Skeletal muscle tissue (tissue), 4 donors: Measurements from ENCODE around the gene ZNF280B. TPM values are rescaled to one million over a fixed set of nuclear protein-coding genes. Genes with fewer than 3 reads are reported as not detected.

ENCODE experiments used
- H3K27ac ChIP-seq: one replicate; pipeline ENCODE4 v1.7.0; 2013; ENCODE audit warnings: mild to moderate bottlenecking, low read depth, low read length, inconsistent platforms
- H3K27me3 ChIP-seq, 3 donors: one replicate each; pipeline ENCODE4 v1.7.0; 2013; ENCODE audit warnings: low read length in 3 of 3; ENCODE audit not compliant: control insufficient read depth in 3 of 3, insufficient read depth in 3 of 3
- H3K36me3 ChIP-seq, 3 donors: one replicate each; pipeline ENCODE4 v1.7.0; 2013; ENCODE audit warnings: low read length in 3 of 3; ENCODE audit not compliant: control insufficient read depth in 3 of 3, insufficient read depth in 3 of 3
- H3K4me1 ChIP-seq, 3 donors: one replicate each; pipeline ENCODE4 v1.7.0; 2013; ENCODE audit warnings: low read length in 3 of 3, mild to moderate bottlenecking in 3 of 3; ENCODE audit not compliant: control insufficient read depth in 3 of 3, insufficient read depth in 3 of 3
- H3K4me3 ChIP-seq, 3 donors: one replicate each; pipeline ENCODE4 v1.7.0; 2013; ENCODE audit warnings: low read length in 3 of 3
- H3K9ac ChIP-seq, 3 donors: one replicate each; pipeline ENCODE4 v1.7.0; 2013; ENCODE audit warnings: low read length in 3 of 3, mild to moderate bottlenecking in 3 of 3, moderate library complexity in 2 of 3, low read depth in 1 of 3
- H3K9me3 ChIP-seq, 3 donors: one replicate each; pipeline ENCODE4 v1.7.0; 2013; ENCODE audit warnings: low read length in 3 of 3; ENCODE audit not compliant: control insufficient read depth in 3 of 3
- total RNA-seq: library from RNA; depleted of rRNA; stranded (reverse); fragments of >200 nt; gene quantifications from one replicate; pipeline ENCODE4 v1.2.3, GENCODE V29; 2014
- donor health status: Osteomylitis.

The ZNF280B gene
- total RNA-seq, 1 donor from 2014 or later, result 1.6 TPM

- Histone ChIP-seq H3K27me3 (peaks cover 2 to 25% (median 7%) of the 10 kb centered on the region in 3 donors), H3K4me3 (no peak overlapping the region)
Observed at GRCh38 chr22:22460635-22461034, 47.9 kb downstream of the ZNF280B start.

GRCh38 chr22:22460060-22460459 is 48.5 kb downstream of the ZNF280B start:
- no peaks in the 10 kb centered on the region for H3K36me3 ChIP-seq
- peaks cover 2 to 25% (median 7%) of the 10 kb centered on the region in 3 donors for H3K27me3 ChIP-seq
- H3K4me1 ChIP-seq, result no peaks in the 10 kb centered on the region

More at GRCh38 chr22:22460635-22461034, 47.9 kb downstream of the ZNF280B start:
- Histone ChIP-seq H3K27ac (no peak overlapping the region), H3K9ac (no peak overlapping the region), H3K9me3 (peaks cover 4 to 14% (median 13%) of the 10 kb centered on the region in 3 donors), H3K36me3 (no peaks in the 10 kb centered on the region), H3K4me1 (no peaks in the 10 kb centered on the region)

GRCh38 chr22:22458896-22459588 is 49.5 kb downstream of the ZNF280B start:
- Histone ChIP-seq H3K27ac (no peak overlapping the region), H3K9ac (no peak overlapping the region), H3K36me3 (no peaks in the 10 kb centered on the region), H3K27me3 (peaks cover 2 to 19% (median 7%) of the 10 kb centered on the region in 3 donors), H3K4me1 (no peaks in the 10 kb centered on the region), H3K4me3 (no peak overlapping the region), H3K9me3 (peaks cover 4 to 14% (median 13%) of the 10 kb centered on the region in 3 donors)

More at GRCh38 chr22:22460060-22460459, 48.5 kb downstream of the ZNF280B start:
- H3K4me3 ChIP-seq, result no peak overlapping the region
- H3K9me3 ChIP-seq, result peaks cover 4 to 14% (median 13%) of the 10 kb centered on the region in 3 donors
- no peak overlapping the region for H3K27ac ChIP-seq
- no peak overlapping the region for H3K9ac ChIP-seq

DNA sequence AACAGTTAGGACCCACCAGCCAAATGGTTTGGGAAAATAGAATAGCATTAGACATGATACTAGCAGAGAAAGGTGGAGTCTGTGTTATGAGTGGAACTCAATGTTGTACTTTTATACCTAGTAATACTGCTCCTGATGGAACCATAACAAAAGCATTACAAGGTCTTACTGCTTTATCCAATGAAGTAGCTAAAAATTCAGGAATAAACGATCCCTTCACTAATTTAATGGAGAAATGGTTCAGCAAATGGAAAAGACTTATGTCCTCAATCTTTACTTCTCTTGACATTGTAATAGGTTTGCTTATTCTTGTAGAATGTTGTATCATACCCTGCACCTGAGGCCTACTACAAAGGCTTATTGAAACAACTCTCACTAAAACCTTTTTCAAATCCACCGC is 50.2 kb downstream of the ZNF280B start:
- no peak overlapping the region for H3K27ac ChIP-seq
- H3K9me3 ChIP-seq, result peaks cover 4 to 14% (median 13%) of the 10 kb centered on the region in 3 donors
- H3K4me3 ChIP-seq, result no peak overlapping the region
- H3K4me1 ChIP-seq, result no peaks in the 10 kb centered on the region
- H3K9ac ChIP-seq, result no peak overlapping the region
- H3K27me3 ChIP-seq, result peaks cover 0 to 17% (median 7%) of the 10 kb centered on the region in 3 donors
- H3K36me3 ChIP-seq, result no peaks in the 10 kb centered on the region

- Histone ChIP-seq H3K4me3 (no peak overlapping the region), H3K36me3 (no peaks in the 10 kb centered on the region), H3K4me1 (no peaks in the 10 kb centered on the region), H3K27ac (no peak overlapping the region), H3K9me3 (peaks cover 4 to 11% (median 10%) of the 10 kb centered on the region in 3 donors), H3K9ac (no peak overlapping the region), H3K27me3 (peaks cover under 1 to 7% (median 5%) of the 10 kb centered on the region in 3 donors)
Observed at GRCh38 chr22:22454997-22455396, 53.5 kb downstream of the ZNF280B start.

DNA sequence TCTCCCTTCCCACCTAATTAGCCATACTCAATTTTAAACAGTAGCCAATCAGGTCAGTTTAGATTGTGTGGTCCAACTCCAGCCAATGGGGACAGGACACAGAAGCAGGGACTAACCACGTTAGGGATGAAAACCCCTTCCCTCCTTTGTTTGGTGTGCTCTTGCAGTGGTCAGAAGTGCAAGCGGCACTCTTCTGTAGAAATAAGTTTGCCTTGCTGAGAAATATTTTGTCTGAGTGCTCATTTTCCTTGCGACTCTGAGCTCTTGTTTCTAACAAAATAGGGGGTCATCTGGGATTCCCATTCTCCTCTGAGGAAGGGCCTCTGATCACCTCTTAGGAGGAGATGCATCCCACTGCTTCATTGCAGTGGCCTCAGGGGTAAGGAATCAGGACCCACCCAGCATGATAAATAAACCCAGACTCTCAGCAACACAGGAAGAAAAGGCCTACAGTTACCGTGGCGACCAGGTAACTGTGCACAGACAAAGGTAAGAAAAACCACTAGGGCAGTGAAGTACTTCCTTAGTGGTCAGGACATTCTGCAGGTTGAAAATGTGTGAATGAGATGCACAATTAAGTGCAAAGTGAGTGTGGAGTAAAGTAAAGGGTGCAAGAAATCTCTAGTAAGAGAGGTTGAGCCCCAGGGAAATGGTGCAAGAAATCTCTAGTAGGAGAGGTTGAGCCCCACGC is 55.4 kb downstream of the ZNF280B start:
- Histone ChIP-seq H3K9ac (no peak overlapping the region), H3K9me3 (peaks cover 0 to 7% (median 0%) of the 10 kb centered on the region in 3 donors), H3K27me3 (peaks cover 2 to 5% (median 3%) of the 10 kb centered on the region in 3 donors), H3K4me3 (no peak overlapping the region), H3K4me1 (no peaks in the 10 kb centered on the region), H3K27ac (no peak overlapping the region), H3K36me3 (no peaks in the 10 kb centered on the region)

DNA sequence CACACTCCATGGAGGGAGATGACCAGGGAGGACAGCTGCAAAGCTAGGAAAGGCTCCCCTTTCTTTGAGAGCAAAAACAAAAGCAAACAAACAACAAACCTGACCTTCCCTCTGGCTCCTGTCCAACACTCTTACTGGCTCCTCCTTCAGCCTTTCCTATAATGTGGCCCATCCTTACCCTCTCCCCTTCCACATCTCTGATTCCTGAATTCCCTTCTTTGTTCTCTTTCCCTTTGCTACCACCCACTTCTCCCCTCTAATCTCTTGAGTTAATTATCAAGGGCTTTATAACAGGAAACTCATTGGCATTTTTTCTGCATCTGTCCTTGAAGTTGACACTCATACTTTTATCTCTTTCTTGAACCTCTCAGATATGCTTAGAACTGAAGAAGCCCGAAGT is 56.3 kb downstream of the ZNF280B start:
- Histone ChIP-seq H3K27ac (no peak overlapping the region), H3K36me3 (no peaks in the 10 kb centered on the region), H3K4me3 (no peak overlapping the region), H3K9me3 (peaks cover 0 to 1% (median 0%) of the 10 kb centered on the region in 3 donors), H3K4me1 (no peaks in the 10 kb centered on the region), H3K27me3 (peaks cover 2 to 5% (median 3%) of the 10 kb centered on the region in 3 donors), H3K9ac (no peak overlapping the region)

DNA sequence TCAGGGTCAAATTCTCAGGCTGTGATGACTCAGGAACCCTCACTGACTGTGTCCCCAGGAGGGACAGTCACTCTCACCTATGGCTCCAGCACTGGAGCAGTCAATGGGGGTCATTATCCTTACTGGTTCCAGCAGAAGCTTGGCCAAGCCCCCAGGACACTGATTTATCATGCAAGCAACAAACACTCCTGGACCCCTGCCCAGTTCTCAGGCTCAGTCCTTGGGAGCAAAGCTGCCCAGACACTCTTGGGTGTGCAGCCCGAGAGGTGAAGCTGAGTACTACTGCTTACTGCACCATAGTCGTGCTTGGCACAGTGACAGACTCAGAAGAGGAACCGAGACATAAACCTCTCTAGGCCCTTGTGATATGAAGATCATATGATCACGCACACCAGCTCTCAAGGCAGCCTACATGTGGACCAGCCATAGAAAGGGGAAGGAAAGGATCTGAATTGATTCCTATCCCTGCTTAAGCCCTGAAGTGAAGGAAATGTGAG is 58.2 kb downstream of the ZNF280B start:
- Histone ChIP-seq H3K9ac (no peak overlapping the region), H3K9me3 (no peaks in the 10 kb centered on the region), H3K4me1 (no peaks in the 10 kb centered on the region), H3K27me3 (peaks cover 2 to 5% (median 3%) of the 10 kb centered on the region in 3 donors), H3K4me3 (no peak overlapping the region), H3K27ac (no peak overlapping the region), H3K36me3 (no peaks in the 10 kb centered on the region)

- no peaks in the 10 kb centered on the region for H3K4me1 ChIP-seq
- no peak overlapping the region for H3K9ac ChIP-seq
- peaks cover 2 to 5% (median 3%) of the 10 kb centered on the region in 3 donors for H3K27me3 ChIP-seq
- H3K27ac ChIP-seq, result no peak overlapping the region
- H3K36me3 ChIP-seq, result no peaks in the 10 kb centered on the region
- H3K4me3 ChIP-seq, result no peak overlapping the region
- H3K9me3 ChIP-seq, result no peaks in the 10 kb centered on the region
Observed at GRCh38 chr22:22449819-22450218, 58.7 kb downstream of the ZNF280B start.

- no peaks in the 10 kb centered on the region for H3K4me1 ChIP-seq
Observed at GRCh38 chr22:22446517-22446916, 62.0 kb downstream of the ZNF280B start.

More at GRCh38 chr22:22446517-22446916, 62.0 kb downstream of the ZNF280B start:
- H3K27me3 ChIP-seq, result peaks cover 0 to 3% (median 0%) of the 10 kb centered on the region in 3 donors
- H3K4me3 ChIP-seq, result no peak overlapping the region
- H3K27ac ChIP-seq, result no peak overlapping the region
- no peak overlapping the region for H3K9ac ChIP-seq
- no peaks in the 10 kb centered on the region for H3K36me3 ChIP-seq
- H3K9me3 ChIP-seq, result no peaks in the 10 kb centered on the region
